ENCODE data around the gene SAMD10. TPM values are rescaled to one million over a fixed set of nuclear protein-coding genes. Genes with fewer than 3 reads are reported as not detected.
"Not testable (repeated sequence)": the region's sequence is repeated elsewhere in the genome, so short reads cannot be mapped to it uniquely, and the experiment has no call there.

SAMD10 gene
- total RNA-seq, 2 donors from 2014 or later, result 8.2 to 65.4 TPM

DNA sequence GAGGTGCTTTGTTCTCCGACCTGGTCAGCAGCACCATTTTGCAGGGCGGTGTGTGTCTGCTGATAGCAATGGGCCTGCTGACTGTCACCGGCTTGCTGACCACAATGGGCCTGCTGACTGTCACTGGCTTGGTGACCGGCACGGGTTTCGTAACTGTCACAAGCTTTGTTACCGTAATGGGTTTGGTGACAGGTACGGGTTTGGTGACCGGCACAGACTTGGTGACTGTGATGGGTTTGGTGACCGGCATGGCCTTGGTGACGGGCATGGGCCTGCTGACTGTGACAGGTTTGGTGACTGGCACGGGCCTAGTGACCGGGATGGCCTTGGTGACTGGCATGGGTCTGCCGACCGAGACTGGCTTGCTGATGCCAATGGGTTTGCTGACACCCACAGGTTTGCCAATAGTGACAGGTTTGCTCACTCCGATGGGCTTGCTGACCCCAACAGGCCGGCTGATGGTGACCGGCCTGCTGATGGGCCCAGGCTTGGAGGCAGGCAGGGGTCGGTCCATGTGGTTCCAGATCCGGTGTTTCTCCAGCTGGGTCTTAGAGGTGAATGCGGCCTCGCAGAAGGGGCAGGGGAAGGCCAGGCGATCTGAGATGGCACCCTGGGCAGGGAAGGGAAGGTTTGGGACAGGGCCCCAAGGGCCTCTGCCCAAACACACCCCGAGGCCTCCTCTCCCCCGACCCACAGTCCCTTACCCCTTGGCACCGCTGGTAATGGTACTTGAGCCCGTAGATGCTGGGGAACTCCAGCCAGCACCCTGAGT lies 13.1 kb downstream of the SAMD10 start:
- H3K9me3 Mint-ChIP-seq, result no peaks in the 10 kb centered on the region
- no peak for ATAC-seq

DNA sequence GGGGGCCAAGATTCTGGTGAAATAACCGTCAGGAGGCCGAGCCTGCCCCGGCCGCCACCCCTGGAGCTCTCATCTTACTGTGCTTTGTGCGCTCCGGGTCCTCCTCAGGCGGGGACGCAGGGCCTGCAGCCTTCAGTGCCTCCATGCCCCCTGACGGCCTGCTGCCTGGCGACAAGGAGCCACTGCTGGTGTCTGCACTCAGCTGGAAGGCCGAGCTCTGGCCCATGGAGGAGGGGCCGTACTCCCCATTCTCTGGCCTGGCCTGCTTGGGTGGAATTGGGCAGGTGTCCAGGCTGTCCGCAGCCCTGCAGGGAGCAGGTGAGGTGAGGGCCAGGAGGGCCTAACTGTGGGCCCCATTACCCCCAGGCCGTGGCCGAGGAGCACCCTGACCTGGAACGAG lies 15.0 kb downstream of the SAMD10 start:
- peaks cover 7 to 12% of the 10 kb centered on the region in 2 donors for H3K36me3 Mint-ChIP-seq
- H3K27ac Mint-ChIP-seq, result no peak overlapping the region
- no peaks in the 10 kb centered on the region for H3K9me3 Mint-ChIP-seq
- ATAC-seq, result no peak
- no peak for DNase-seq (ENCODE audit: low spot score in 2 of 2)

More for the DNA sequence above, 13.1 kb downstream of the SAMD10 start:
- H3K27ac Mint-ChIP-seq, result peak overlapping the region in 1 of 2 donors; percentile 50
- H3K36me3 Mint-ChIP-seq, result peaks cover 7 to 12% of the 10 kb centered on the region in 2 donors
- no peak for DNase-seq (ENCODE audit: low spot score in 2 of 2)

DNA sequence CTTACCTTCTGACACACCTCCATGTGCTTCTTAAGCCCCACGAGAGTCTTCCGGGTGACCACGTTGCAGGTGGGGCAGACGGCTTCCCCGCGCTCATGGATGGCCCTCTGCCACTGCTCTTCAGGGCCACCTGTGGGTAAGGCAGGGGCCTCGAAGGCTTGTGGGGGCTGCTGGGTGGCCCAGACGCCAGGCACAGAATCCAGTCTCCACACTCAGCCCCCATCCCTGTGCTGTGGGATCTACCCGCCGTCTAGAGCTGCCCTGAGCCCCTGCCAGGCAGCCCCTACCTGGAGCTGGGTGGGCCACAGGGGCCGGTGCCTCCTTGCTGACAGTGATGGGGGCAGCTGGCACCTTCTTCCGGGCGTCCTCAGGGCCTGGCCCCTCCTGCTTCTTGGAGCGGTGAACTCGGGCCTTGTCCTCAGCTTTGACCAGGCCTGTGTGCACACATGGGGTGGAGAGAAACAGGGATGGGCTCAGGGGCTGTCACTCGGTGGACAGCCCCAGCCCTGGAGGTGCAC lies 15.6 kb downstream of the SAMD10 start:
- Mint-ChIP-seq H3K9me3 (no peaks in the 10 kb centered on the region), H3K36me3 (peaks cover 4 to 12% of the 10 kb centered on the region in 2 donors), H3K27ac (no peak overlapping the region)
- DNase-seq (ENCODE audit: low spot score in 2 of 2) (no peak), ATAC-seq (peak in 1 of 2 donors; percentile 17)

DNA sequence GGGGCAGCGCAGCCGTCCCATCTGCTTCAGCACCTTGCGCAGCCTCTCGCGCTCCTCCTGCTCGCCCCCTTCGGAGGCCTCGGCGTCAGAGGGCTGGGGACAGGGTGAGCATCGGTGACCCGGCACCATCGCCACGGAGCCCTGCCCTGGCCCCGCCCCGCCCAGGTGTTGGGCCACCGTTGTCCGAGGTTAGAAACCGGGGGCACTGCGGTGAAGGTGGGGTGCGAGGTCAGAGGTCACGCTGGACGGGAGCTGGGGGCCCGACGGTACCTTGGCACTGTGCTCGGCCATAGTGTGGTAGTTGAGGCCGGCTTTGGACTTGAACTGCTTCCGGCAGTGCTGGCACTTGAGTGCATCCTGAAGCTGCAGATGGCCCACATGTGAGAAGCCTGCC lies 16.1 kb downstream of the SAMD10 start:
- H3K36me3 Mint-ChIP-seq, result peaks cover 0 to 12% of the 10 kb centered on the region in 2 donors
- no peak for DNase-seq (ENCODE audit: low spot score in 2 of 2)
- no peak for ATAC-seq
- no peaks in the 10 kb centered on the region for H3K9me3 Mint-ChIP-seq
- no peak overlapping the region for H3K27ac Mint-ChIP-seq

DNA sequence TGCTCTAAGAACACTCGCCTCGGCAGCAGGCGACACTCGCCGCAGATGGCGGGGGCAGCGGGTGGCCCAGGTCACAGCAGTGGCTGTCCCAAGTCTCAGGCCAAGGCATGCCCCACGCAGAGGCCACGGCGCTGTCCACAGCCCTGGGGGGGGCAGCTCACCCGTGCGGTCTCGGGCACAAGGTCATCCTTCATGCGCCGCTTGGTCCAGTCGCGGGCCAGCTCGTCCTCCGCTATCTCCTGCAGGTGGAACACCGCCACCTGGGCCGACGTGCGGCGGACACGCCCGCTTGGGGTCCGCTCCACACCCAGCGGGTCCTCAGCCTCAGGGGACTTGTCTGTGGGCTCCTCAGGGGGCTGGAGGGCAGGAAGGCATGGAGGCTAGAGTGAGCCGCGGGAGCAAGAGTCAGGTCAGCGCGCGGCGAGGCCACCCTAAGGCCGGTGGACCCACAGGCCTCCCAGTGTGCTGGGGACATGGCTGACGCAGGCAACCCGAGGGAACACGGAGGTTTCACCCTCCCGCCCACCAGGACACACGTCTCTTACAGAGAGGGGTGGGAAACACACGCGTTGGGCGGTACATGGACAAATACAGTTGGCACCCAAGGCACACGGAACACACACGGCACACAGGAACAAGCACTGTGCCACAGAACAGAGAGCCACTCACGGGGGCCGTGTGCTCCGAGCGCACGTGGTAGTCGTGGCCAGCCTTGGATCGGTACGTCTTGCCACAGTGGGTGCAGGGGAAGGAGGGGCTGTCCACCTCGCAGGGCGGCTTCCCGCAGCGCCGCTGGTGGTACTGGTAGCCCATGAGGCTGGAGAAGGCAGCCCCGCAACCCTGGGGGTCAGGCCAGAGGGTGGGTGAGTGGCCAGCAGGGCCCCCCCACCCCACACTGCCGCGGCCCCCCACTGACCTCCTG lies 16.8 kb downstream of the SAMD10 start:
- Mint-ChIP-seq H3K36me3 (peaks cover 0 to 12% of the 10 kb centered on the region in 2 donors), H3K9me3 (no peaks in the 10 kb centered on the region), H3K27ac (peak overlapping the region in 1 of 2 donors; percentile 92)
- ATAC-seq (no peak), DNase-seq (ENCODE audit: low spot score in 2 of 2) (no peak)

DNA sequence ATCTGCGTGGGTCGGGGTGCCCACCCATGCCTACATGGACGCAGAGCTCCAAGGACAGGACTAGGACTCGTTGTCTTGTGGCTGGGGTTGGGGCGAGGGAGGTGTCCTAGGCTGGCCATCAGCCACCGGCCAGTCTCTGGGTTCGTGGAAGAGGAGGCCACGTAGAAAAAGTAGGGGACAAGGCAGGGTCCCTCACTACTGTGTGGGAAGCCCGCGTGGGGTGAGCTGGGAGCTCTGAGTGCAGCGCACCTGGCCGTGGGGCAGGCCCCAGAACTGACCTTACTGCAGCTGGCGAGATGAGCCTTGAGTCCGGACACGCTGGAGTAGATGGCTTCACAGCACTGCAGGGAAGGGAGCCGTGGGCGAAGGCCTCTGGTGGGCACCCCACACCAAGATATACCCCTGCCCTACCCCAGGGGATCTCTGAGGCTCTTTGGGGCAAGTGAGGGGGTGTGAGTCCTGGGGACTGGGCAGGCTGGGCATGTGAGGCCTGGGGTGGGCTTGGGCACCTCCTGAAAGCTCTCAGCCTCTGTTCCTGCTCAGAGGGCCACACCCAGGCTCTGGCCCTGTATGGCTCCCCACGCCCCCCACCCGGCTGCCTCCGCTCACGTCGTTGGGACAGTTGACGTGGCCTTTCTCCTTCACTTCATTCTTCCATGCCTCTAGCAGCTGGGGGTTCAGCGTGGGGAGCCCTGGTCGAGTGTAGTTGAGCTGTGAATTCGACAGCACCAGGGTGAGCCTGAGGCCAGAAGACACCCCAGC lies 17.6 kb downstream of the SAMD10 start:
- DNase-seq (ENCODE audit: low spot score in 2 of 2), result no peak
- Mint-ChIP-seq H3K9me3 (no peaks in the 10 kb centered on the region), H3K27ac (peak overlapping the region in 1 of 2 donors; percentile 92)

DNA sequence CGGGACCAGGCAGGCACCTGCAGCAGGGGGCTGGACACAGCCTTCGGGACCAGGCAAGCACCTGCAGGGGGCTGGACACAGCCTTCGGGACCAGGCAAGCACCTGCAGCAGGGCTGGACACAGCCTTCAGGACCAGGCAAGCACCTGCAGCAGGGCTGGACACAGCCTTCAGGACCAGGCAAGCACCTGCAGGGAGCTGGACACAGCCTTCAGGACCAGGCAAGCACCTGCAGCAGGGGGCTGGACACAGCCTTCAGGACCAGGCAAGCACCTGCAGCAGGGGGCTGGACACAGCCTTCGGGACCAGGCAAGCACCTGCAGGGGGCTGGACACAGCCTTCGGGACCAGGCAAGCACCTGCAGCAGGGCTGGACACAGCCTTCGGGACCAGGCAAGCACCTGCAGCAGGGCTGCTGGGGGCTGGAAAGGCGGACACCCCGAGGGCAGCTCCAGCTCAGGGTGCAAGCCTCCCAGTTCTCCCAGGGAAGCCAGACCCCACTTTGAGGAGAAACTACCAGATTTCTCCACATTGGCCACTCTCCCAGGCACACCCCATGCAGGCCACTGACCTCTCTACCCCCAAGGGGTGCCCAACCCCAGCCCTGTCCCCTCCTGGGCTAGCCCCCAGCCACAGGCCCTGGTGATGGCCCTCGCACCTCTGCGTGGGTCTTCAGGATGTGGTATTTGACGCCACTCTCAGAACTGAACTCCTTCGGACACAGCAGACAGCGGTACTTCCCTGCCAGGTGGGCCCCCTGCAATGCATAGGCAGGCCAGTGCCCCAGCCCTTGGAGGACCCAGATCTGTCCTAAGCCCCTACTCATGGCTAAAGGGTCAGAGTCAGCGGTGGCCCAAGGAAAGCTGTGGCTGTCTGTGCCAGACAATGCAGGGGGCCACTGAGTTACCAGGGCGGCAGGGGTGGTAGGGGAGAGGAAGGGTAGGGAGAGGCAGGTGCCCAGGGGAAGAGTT lies 18.5 kb downstream of the SAMD10 start:
- not testable (repeated sequence) for DNase-seq (ENCODE audit: low spot score in 2 of 2); H3K27ac Mint-ChIP-seq

More for the DNA sequence above, 17.6 kb downstream of the SAMD10 start:
- peaks cover 0 to 11% of the 10 kb centered on the region in 2 donors for H3K36me3 Mint-ChIP-seq
- no peak for ATAC-seq

DNA sequence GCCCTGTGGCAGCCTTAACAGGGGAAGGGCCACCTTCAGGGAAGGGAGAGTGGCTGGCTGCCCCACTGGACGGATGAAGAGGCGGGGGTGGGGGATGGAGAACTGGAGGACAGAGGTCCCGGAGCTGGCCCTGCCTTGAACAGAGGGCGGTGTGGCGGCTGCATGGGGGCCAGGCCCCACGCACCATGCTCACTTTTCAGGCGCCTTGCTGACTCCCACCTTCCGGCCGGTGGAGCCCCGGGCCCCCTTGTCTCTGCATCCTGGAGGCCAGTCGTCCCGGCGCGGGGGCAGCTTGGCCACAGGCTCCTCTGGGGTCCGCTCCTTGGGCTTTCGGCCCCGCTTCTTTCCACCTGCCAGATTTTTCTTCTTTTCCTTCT lies 19.8 kb downstream of the SAMD10 start:
- DNase-seq (ENCODE audit: low spot score in 2 of 2), result no peak
- Mint-ChIP-seq H3K36me3 (no peaks in the 10 kb centered on the region), H3K27ac (peak overlapping the region in 1 of 2 donors; percentile 79), H3K9me3 (no peaks in the 10 kb centered on the region)
- ATAC-seq, result no peak

More for the DNA sequence above, 18.5 kb downstream of the SAMD10 start:
- not testable (repeated sequence) for H3K9me3 Mint-ChIP-seq, ATAC-seq, H3K36me3 Mint-ChIP-seq

DNA sequence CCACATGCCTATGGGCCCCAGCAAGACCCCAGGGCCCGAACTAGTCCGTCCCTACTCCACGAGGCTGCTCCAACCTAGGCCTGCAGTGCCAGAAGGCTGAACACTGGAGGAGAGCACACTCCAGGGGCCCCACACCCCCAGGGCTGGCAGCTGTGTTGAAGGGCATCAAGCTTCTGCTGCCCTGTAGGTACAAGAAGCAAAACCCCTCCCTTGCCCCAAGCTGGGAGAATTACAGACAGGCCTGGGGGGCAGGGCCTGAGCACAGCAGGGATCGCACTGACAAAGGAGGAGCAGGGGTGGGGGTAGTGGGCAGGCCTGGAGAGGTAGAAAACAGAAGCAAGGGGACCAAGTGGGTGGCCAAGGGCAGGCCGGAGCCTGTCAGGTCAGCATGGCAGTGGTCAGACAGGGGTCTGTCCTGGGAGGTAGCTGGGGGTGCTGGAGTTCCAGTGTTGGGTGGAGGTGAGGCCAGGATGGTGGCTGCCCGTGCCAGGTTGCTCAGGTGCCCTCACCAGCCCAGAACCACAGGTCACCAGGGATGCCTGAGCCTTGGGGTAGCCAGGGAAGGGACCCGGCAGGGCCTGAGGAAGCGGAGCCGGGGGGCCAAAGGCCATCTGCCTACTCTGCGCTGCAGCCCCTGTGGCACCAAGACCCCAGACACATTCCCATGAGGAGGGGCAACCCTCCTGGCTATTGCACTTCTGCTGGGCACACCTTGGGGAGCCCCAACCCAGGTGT lies 20.3 kb downstream of the SAMD10 start:
- no peak for ATAC-seq
- no peak for DNase-seq (ENCODE audit: low spot score in 2 of 2)
- peak overlapping the region; percentile 79 to 84 for H3K27ac Mint-ChIP-seq
- H3K9me3 Mint-ChIP-seq, result no peaks in the 10 kb centered on the region
- peaks cover 0 to 3% of the 10 kb centered on the region in 2 donors for H3K36me3 Mint-ChIP-seq

DNA sequence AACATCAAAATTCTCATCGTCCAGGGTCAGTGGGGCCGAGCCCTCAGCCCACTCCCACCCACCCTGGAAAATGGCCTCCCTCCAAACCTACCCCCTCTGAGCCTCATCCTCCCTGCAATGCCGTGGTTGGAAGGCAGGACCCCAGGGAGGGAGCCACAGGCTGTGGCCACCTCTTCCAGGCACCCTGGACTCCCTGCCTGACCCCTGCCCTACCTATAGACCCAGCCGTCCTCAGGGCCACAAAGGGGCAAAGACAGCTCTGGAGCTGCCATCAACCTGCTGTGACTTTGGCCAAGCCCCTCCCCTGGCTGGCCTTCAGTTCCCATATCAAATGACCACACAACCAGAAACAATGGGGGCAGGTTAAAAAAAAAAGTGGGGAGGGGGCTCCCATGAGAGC lies 21.0 kb downstream of the SAMD10 start:
- DNase-seq (ENCODE audit: low spot score in 2 of 2) (no peak), ATAC-seq (no peak)
- Mint-ChIP-seq H3K36me3 (peaks cover 0 to 4% of the 10 kb centered on the region in 2 donors), H3K9me3 (no peaks in the 10 kb centered on the region), H3K27ac (peak overlapping the region; percentile 79 to 84)

DNA sequence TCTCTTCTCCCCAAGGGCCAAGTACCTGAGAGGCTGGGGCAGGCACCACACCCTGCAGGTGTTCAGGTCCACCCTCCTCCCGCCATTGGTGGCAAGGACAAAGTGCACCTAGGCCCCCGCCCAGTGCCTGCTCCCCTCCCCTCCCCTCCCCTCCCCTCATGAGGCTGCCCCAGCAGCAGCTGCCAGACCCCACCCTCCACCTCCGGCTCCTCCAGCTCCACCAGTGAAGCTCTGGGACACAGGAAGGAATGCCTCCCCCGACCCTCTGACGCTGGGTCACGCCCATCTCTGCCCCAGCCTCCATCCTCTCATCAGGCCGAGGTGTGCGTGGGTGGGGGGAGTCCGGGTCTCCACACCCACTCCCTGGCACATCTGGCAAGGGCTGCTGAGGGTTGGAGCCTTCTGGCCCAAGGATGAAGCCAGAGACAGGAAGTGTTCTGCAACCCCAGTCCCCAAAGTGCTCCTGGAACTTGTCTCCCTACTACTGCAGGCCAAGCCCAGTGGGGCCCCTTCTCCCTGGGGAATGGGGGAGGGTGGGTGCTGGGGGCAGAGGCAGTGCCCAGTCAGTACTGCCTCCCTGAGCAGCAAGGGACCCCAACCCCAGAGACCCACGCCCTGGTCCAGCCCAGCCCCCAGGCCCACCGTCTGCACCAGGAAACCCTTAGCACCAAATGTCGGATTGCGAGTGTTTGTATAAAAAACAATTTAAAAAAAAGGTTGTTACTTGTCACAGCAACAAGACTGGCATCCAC lies 21.6 kb downstream of the SAMD10 start:
- DNase-seq (ENCODE audit: low spot score in 2 of 2), result no peak

DNA sequence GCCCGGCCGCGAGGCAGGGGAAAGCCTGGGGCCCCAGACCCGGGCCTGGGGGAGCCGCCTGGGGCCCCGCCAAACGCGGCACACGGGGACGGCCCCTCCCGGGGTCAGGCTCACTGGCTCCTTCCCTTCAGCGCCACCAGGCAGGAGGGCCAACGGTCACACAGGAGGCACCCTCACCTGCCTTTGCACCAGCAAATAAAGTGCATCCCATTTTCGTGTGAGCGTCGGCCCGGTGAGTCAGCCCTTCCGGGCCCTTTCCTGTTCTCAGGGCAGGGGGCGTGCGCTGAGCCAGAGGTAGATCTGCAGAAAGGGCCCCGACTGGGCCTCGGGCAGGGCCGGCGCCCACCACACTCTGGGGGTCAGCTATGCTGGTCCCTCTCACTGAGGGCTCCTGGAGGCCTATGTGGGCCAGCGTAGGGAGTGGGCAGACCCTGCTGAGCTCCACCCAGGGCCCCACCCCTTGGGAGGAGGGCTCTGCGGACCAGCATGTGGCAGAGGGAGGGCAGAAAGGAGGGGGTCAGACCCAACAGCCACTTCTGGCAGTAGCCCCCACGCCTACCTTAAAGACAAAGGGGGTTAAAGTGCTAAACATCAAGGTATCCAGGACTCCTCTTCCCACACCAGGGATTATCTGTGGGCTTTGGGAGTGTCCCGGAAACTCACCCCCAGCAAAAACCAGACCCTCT lies 22.3 kb downstream of the SAMD10 start:
- H3K36me3 Mint-ChIP-seq, result peaks cover 0 to 4% of the 10 kb centered on the region in 2 donors
- ATAC-seq, result peak; percentile 67 to 76
- DNase-seq (ENCODE audit: low spot score in 2 of 2), result peak; percentile 71 to 85

More for the DNA sequence above, 21.6 kb downstream of the SAMD10 start:
- Mint-ChIP-seq H3K36me3 (peaks cover 0 to 4% of the 10 kb centered on the region in 2 donors), H3K9me3 (no peaks in the 10 kb centered on the region), H3K27ac (peak overlapping the region; percentile 79 to 88)
- ATAC-seq, result no peak

DNA sequence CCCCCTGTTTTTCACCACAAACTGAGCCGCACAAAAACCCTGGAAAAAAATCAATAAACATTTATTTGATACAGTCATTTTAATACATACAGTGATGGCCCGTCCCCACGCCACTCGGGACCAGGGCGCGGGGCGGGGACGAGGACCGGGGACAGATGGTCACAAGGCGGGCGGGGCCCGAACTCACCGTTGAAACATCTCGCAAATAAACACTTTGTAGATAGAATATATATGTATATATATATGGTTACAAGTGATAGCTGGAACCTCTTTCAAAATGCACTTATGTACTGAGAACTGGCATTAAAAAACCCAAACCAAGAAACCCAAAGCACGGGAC lies 22.8 kb downstream of the SAMD10 start:
- H3K36me3 Mint-ChIP-seq, result peaks cover 0 to 4% of the 10 kb centered on the region in 2 donors
- H3K27ac Mint-ChIP-seq, result peak overlapping the region; percentile 65 to 79
- DNase-seq (ENCODE audit: low spot score in 2 of 2), result peak in 1 of 2 donors; percentile 44
- peak; percentile 17 to 18 for ATAC-seq
- H3K9me3 Mint-ChIP-seq, result no peaks in the 10 kb centered on the region

More for the DNA sequence above, 22.3 kb downstream of the SAMD10 start:
- Mint-ChIP-seq H3K27ac (peak overlapping the region; percentile 79 to 88), H3K9me3 (no peaks in the 10 kb centered on the region)
